H1 (cell line): Measurements from ENCODE around the gene FNDC3A. TPM values are rescaled to one million over a fixed set of nuclear protein-coding genes. Genes with fewer than 3 reads are reported as not detected.

ENCODE experiments used
- CBX5 ChIP-seq: fragments of 300-800, 300-1000 bp; sonication (generic); IDR thresholded peaks from 2 replicates; pipeline ENCODE4 v1.7.1; 2016; ENCODE audit warnings: antibody characterized with exemption, low read length, low read depth
- CHD7 ChIP-seq: fragments of 300-600 bp; sonication (generic); IDR thresholded peaks from 2 replicates; pipeline ENCODE4 v1.7.1; 2012; ENCODE audit warnings: low read length, moderate library complexity, mild to moderate bottlenecking, inconsistent platforms; ENCODE audit not compliant: insufficient replicate concordance
- CREB1 ChIP-seq: IDR thresholded peaks from 2 replicates; pipeline ENCODE4 v1.6.1; 2012; ENCODE audit warnings: inconsistent platforms
- CTBP2 ChIP-seq: IDR thresholded peaks from 2 replicates; pipeline ENCODE4 v1.7.0; 2011; ENCODE audit warnings: borderline replicate concordance, mild to moderate bottlenecking, moderate library complexity, mixed read lengths, low read length; ENCODE audit not compliant: insufficient read depth, insufficient read length
- KDM1A ChIP-seq: fragments of 200-600, 300-600 bp; sonication (generic); IDR thresholded peaks from 2 replicates; pipeline ENCODE4 v1.7.1; 2016; ENCODE audit warnings: mild to moderate bottlenecking, low read length, borderline replicate concordance
- KDM5A ChIP-seq: fragments of 200-600 bp; IDR thresholded peaks from 2 replicates; pipeline ENCODE4 v1.7.1; 2012; ENCODE audit warnings: mild to moderate bottlenecking, low read length, inconsistent platforms, mixed read lengths
- POLR2A ChIP-seq, 2 experiments: IDR thresholded peaks; 1 replicate in 1 of 2; 2 replicates in 1 of 2; pipeline ENCODE4 v1.6.1; 2011; ENCODE audit warnings: low read depth in 2 of 2, low read length in 2 of 2, mild to moderate bottlenecking in 2 of 2; ENCODE audit errors: control extremely low read depth in 1 of 2
- RNF2 ChIP-seq: fragments of 200-900, 300-1000 bp; sonication (generic); IDR thresholded peaks from 2 replicates; pipeline ENCODE4 v1.7.1; 2016; ENCODE audit warnings: borderline replicate concordance, low read depth, mild to moderate bottlenecking, antibody characterized with exemption, low read length; ENCODE audit not compliant: poor library complexity, severe bottlenecking; ENCODE audit errors: missing control alignments
- RXRA ChIP-seq: IDR thresholded peaks from 2 replicates; pipeline ENCODE4 v1.6.1; 2011; ENCODE audit warnings: low read depth, mild to moderate bottlenecking, low read length, moderate library complexity; ENCODE audit not compliant: insufficient read depth
- polyA plus RNA-seq, 7 experiments: library from polyadenylated mRNA; depleted of rRNA in 3 of 7; stranded (reverse) in 5 of 7; unstranded in 2 of 7; fragments of >200 nt in 5 of 7; fragments of 200-250 nt in 2 of 7; gene quantifications; 1 replicate in 5 of 7; 2 replicates in 1 of 7; 4 replicates in 1 of 7; pipeline versions ENCODE4 v1.2.1 to v1.2.3, GENCODE V29; 2011 to 2013; ENCODE audit warnings: missing spikeins in 2 of 7, mixed read lengths in 2 of 7
- total RNA-seq: library from RNA; stranded (reverse); fragmentation: NEBNext Ultra II Directional; extraction: Animal tissue kit (Norgen Biotek cat#: 25700); gene quantifications from 2 replicates; pipeline ENCODE4 v1.2.1, GENCODE V29; 2021

The FNDC3A gene
- total and polyA plus RNA-seq, 2 of the 8 experiments (the other 6 are each of a cell fraction or from before 2014, with no cell fraction given) = 14.6 to 26.0 TPM

DNA sequence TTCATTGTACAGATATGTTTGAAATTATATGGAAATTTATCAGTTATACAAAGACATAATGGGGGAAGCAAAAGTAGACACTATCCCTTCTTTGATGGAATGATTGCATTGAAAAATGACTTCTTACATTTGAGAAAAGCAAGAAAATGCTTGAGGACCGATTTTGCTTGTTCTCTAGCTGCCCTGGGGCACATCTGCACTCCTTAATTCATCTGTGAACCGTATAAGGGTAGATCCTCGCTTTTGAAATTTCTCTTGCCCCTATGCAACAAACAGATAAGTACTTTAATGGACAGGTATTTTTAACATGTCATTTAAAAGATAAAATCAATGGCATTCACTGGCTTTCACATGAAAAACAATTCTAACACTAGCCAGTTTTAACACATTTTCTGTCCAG lies 230.9 kb downstream of the FNDC3A start (continued):
- TF ChIP-seq RNF2 (no peak), POLR2A (IDR thresholded peaks at IDR 0.05; ENCODE audit: control extremely low read depth in 1 of 2, low read depth in 2 of 2, low read length in 2 of 2) (no peak), CHD7 (no peak), KDM5A (no peak), CTBP2 (no peak), CREB1 (no peak), CBX5 (no peak), KDM1A (no peak), RXRA (no peak)
